Central memory CD4-positive, alpha-beta T cell (primary cell): ENCODE measurements around the gene FOXP1.

ENCODE experiments used
- DNase-seq: peaks from one replicate; pipeline ENCODE4 v3.0.0; 2022

Gene FOXP1

DNA sequence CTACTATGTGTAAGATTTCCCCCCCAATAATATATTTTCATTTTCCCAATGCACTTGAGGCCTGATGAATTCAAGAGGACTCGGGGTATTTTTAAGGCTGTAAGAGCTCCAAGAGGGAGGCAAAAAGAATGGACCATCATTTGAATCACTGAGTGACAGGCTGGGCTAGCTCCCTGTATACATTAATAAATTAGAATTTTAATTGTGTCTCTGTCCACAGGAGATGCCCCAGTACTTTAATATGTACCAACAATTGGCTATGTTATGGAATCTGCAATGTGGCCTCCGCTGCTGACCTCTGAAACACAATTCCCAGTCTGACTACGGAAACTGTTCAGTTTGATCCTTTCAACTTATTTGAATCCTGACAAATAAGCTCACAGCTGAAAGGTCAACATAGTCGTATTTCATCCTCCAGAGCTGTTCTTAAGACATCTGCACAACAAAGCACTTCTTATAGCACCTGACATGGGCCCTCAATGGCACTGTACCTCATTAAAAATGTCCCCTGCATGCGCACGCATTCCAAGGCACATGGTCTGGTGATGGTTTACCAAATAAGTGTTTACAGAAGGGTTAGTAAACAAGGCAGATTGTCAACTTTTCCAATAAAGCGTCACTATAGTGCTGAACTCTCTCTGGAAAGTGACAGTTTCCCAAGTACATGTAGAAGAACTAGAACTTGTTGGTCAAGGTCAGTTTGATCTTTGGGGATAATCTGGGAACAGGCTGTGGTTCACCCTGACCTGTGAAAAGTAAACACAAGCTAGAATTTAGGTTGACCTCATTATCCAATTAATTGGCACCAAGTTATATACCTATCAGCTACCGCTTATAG is 472.9 kb downstream of the FOXP1 start:
- no peak for DNase-seq

GRCh38 chr3:71109977-71110285 is 473.6 kb downstream of the FOXP1 start:
- DNase-seq, result no peak

- DNase-seq, result no peak
Measured at GRCh38 chr3:71109241-71109976, 474.1 kb downstream of the FOXP1 start.

DNA sequence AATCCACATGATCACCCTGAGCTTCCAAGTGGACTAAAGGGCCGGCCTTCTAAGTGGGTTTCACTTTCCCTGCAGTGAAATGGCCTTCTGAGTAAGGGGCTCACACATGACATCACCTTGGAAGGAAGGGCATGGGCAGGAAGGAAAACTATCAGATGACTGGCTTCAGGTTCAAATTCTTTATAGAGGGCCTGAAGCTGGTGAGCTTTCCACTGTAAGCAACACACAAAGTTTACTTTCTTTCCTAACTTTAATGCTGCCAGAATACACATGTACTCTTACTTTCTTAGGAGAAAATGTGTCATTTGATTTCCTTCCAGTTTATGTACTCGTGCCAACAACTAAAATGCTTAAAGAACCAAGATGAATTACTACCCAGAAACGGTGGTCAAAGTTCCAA is 475.6 kb downstream of the FOXP1 start:
- DNase-seq, result no peak

DNA sequence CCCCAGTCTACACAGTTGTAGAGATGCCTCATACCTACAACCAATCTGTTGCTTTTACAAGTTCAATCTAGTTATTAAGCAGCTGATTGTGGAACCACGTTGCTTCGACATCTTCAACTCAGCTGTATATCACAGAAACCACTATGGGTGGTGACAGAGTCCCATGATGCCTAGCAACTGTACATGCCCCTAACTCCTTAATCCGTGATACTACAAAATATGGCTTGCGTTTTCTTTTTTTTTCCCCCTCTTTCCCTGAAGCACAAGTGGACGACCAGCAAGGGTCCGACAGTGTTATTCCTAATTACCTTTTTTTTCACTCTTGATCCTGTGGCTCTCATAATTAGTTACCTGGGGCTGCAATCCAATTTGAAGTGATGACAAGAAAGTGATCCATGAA is 478.6 kb downstream of the FOXP1 start:
- DNase-seq, result no peak

- DNase-seq, result no peak
Measured at GRCh38 chr3:71104556-71104955, 479.0 kb downstream of the FOXP1 start.

- no peak for DNase-seq
Measured at GRCh38 chr3:71104121-71104541, 479.4 kb downstream of the FOXP1 start.

DNA sequence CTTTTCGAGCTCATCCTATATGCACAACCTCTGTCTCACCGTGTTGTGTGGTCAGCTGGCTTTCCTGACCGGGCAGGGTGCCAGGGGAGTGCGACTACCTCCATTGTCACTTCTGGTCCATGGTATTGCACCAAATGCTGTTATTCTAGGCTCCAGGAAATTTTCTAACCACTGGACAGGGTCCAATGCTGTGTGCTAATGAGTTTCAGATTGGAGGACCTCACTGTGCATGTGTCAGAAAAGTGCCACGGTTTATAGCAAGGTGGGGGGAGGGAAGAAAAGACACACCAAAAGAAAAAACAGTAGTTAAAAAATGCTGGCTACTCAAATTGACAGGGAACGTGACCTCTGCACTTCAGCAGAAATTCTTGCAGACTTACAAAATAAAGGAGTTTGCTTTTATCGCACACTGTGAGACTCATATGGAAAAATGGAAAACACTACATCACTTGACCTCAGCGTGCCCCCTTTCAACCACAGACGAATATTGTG is 480.1 kb downstream of the FOXP1 start:
- DNase-seq, result no peak

- no peak for DNase-seq
Measured at GRCh38 chr3:71102111-71102983, 481.2 kb downstream of the FOXP1 start.

DNA sequence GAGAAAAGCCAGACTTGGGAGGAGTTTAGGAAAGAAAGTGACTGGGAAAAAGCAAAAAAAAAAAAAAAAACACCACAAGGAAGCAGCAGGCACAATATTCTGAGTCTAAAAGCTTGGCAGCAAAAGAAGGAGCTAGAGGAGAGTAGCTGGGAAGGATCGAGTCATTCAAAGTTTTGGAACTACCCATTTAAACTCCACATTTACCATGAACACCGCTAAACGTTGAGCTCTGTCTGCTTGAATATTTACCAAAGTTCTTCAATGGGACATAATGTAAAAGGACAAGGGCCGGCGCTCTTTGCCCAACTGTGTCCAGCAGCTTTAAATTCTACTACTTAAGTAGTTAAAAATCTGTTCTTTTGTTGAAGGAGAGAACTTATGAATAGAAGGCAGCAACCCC is 481.9 kb downstream of the FOXP1 start:
- no peak for DNase-seq

DNA sequence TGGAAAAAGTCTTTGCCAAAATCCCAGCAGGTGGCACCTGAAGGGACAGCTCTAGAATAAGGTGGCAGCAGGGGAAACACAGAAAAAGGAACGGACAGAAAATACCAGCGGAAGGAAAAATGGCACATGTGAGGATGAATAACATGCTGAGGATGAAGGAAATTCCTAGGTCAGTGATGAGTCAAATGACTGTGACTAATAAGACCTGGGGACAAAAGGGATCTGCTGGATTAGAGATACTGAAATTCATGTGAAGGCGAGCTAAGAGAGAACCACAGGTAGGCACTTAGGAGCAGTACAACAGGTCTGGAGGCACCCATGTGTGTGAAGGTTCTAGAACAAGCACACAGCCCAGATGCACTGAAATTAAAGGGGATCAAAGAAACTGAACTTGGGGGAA is 482.5 kb downstream of the FOXP1 start:
- DNase-seq, result no peak

DNA sequence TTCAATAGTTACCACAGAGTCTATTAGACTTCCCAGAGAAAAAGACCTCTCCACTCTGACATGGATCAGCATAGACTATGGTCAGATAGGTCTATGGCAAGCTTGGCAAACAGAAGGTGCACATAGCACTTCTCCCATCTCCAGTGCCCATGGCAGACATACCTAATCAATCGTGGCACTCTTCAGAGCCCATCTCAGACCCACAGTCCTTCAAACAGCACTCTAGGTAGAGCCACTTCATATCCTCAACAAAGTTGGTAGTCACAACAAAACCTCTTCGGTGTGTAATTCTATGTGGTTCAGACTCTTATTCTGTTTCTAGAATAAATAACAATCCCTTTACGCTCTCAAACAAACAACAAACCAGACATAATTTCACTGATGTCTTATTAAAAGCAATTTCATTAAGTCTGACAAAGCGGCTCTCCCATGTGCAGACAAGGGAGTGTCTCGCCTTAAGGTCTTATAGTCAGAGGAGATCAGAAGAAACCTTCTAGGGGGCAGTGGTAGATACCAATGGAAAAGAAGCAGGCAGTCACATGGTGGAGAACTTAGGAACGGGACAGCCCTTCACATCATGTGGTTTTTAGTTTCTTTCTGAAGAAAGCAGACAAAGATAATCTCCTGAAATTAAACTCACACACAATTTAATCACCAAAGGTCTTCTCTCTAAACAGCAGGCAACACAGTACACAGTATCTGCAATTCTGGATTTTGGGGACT is 483.4 kb downstream of the FOXP1 start:
- DNase-seq, result peak; percentile 19

- DNase-seq, result no peak
Measured at GRCh38 chr3:71097557-71097956, 486.0 kb downstream of the FOXP1 start.

- no peak for DNase-seq
Measured at GRCh38 chr3:71095511-71096291, 487.8 kb downstream of the FOXP1 start.

DNA sequence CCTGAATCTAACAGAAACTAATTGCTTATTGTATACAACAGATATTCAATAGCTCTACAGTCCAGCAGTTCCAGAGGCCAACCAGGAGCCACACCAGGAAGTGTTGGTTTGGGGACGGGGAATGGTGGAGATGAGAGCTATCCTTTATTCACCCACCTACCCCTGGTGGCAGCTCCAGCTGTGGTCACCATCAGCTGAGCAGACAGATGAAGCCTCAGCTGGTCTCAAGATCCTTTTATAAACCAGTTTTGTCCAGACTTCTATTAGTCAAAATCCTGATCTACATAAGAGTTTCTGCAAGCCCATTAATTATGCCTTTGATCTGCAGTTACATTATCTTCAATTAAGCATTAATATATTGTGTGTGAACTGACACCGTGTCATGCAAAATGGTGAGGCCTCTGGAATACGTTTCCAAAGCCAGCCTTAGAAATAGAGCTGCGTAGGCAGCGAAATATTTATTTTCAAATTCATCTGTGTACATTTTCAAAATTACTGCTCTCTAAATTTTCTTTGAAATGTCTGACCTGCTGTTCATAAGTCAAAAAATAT is 488.8 kb downstream of the FOXP1 start:
- no peak for DNase-seq

DNA sequence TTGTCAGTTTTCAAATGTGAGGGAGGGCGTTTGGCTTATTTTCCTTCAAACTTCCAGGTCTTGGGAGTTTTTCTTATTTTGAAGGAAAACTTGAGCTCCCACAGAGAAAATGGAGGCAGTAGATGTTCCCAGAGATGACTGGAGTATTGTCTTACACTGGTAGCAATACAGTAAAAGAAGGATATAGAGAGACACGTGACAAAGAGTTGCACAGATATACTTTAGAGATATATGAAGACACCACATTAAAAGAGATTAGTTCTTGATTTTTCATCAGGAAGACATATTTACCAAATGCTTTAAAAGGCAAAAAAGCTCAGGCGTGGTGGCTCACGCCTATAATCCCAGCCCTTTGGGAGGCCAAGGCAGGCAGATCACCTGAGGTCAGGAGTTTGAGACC is 490.9 kb downstream of the FOXP1 start:
- peak; percentile 12 for DNase-seq

GRCh38 chr3:71090207-71090606 is 493.3 kb downstream of the FOXP1 start:
- no peak for DNase-seq

- no peak for DNase-seq
Measured at GRCh38 chr3:71089271-71089847, 494.2 kb downstream of the FOXP1 start.

GRCh38 chr3:71088742-71089141 is 494.8 kb downstream of the FOXP1 start:
- no peak for DNase-seq

DNA sequence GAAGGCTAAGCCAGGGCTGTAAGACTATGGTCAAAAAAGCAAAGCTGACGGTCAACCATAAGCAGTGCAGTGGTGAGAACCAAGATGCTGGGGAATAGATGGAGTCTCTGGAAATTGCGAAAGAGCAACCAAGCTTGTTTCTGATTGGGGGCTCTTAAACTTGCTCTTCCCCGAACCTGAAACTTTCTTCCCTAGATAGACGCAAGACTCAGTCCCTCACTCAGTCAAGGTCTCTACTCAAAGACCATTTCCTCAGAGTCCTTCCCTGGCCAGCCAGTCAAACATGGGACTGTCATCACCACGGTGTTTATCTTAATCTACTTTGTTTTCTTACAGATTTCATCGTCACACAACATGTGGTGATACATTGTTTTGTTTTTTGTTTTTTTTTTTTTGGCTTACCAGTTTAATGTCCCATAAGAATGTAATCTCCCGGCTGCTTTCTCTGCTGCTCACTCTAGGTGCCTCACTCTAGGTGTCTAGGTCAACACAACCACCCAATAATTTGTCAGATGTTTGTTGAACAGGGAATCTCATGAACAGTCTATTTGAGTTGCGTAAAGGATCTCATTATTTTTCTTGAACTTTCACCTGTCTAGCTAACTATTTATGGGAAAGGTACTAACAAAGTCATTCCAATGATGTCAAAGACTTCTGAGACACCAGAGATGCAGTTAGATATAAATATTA is 495.4 kb downstream of the FOXP1 start:
- DNase-seq, result no peak
